GM23338 (cell line): ENCODE results near the gene AGRN. TPM values are rescaled to one million over a fixed set of nuclear protein-coding genes. Genes with fewer than 3 reads are reported as not detected.

Source experiments
- ATAC-seq: fragments of 200-7000 bp; cut with Tn5 transposase; 3 replicates; pipeline ENCODE4 v1.9.1; 2020
- DNase-seq: peaks from one replicate; pipeline ENCODE4 v3.0.0-alpha.2; 2015; ENCODE audit warnings: low spot score
- H2AFZ ChIP-seq: fragments of 200-600 bp; sonication (generic); 2 replicates; pipeline ENCODE4 v1.8.0; 2016; ENCODE audit warnings: antibody characterized with exemption, mild to moderate bottlenecking, moderate library complexity
- H3F3A ChIP-seq: fragments of 200-600 bp; sonication (generic); replicated peaks from 2 replicates; pipeline ENCODE4 v1.8.0; 2017; ENCODE audit warnings: antibody characterized with exemption, mixed run types, low read depth
- H3K27ac ChIP-seq: fragments of 200-600 bp; sonication (generic); 2 replicates; pipeline ENCODE4 v1.6.1; 2016; ENCODE audit warnings: low read depth
- H3K27me3 ChIP-seq: fragments of 200-600 bp; sonication (generic); 2 replicates; pipeline ENCODE4 v1.8.0; 2016; ENCODE audit warnings: mild to moderate bottlenecking, mixed run types, moderate library complexity; ENCODE audit not compliant: insufficient read depth
- H3K36me3 ChIP-seq: fragments of 200-600 bp; sonication (generic); 2 replicates; pipeline ENCODE4 v1.8.0; 2016; ENCODE audit warnings: mild to moderate bottlenecking; ENCODE audit not compliant: insufficient read depth
- H3K4me1 ChIP-seq: fragments of 200-600 bp; sonication (generic); 2 replicates; pipeline ENCODE4 v1.8.0; 2016; ENCODE audit warnings: mild to moderate bottlenecking, moderate library complexity; ENCODE audit not compliant: insufficient read depth
- H3K4me2 ChIP-seq: fragments of 200-600 bp; sonication (generic); 2 replicates; pipeline ENCODE4 v1.7.1; 2017; ENCODE audit warnings: mixed run types
- H3K4me3 ChIP-seq: fragments of 200-600 bp; sonication (generic); 2 replicates; pipeline ENCODE4 v1.6.1; 2016; ENCODE audit warnings: mixed run types
- H3K79me2 ChIP-seq: fragments of 200-600 bp; sonication (generic); replicated peaks from 2 replicates; pipeline ENCODE4 v1.8.0; 2017; ENCODE audit warnings: mild to moderate bottlenecking; ENCODE audit not compliant: insufficient read depth
- H3K9me2 ChIP-seq: fragments of 200-600 bp; sonication (generic); 2 replicates; pipeline ENCODE4 v1.8.0; 2017; ENCODE audit not compliant: insufficient read depth
- H4K20me1 ChIP-seq: fragments of 200-600 bp; sonication (generic); replicated peaks from 2 replicates; pipeline ENCODE4 v1.8.0; 2017; ENCODE audit warnings: mild to moderate bottlenecking; ENCODE audit not compliant: insufficient read depth
- H3K27ac Mint-ChIP-seq: 2 replicates; pipeline ENCODE4 v1.8.0; 2020; ENCODE audit warnings: inconsistent platforms, mild to moderate bottlenecking, moderate library complexity, mixed read lengths
- H3K27me3 Mint-ChIP-seq: 3 replicates; pipeline ENCODE4 v1.8.0; 2022; ENCODE audit warnings: low read depth, mild to moderate bottlenecking, moderate library complexity, mixed read lengths, inconsistent platforms; ENCODE audit not compliant: insufficient read depth, poor library complexity
- H3K36me3 Mint-ChIP-seq: 3 replicates; pipeline ENCODE4 v1.8.0; 2021; ENCODE audit warnings: low read depth, mild to moderate bottlenecking, inconsistent platforms, moderate library complexity, mixed read lengths
- H3K4me1 Mint-ChIP-seq: 3 replicates; pipeline ENCODE4 v1.8.0; 2020; ENCODE audit warnings: mild to moderate bottlenecking, inconsistent platforms, mixed read lengths
- H3K4me3 Mint-ChIP-seq: 3 replicates; pipeline ENCODE4 v1.8.0; 2021; ENCODE audit warnings: moderate library complexity, mild to moderate bottlenecking, inconsistent platforms, mixed read lengths
- H3K9me3 Mint-ChIP-seq: 3 replicates; pipeline ENCODE4 v1.8.0; 2020; ENCODE audit warnings: moderate library complexity, mild to moderate bottlenecking, inconsistent platforms, mixed read lengths
- CTCF ChIP-seq, 2 experiments: fragments of 200-600 bp in 1 of 2; sonication (generic) in 1 of 2; conservative IDR thresholded peaks; 2 replicates each; pipeline versions ENCODE4 v1.5.1 to v1.6.1; 2016 to 2017; ENCODE audit warnings: antibody characterized with exemption in 2 of 2, low read depth in 2 of 2, mild to moderate bottlenecking in 2 of 2, moderate library complexity in 1 of 2
- EZH2 ChIP-seq: fragments of 200-600 bp; sonication (generic); IDR thresholded peaks from one replicate; pipeline ENCODE4 v1.8.0; 2017; ENCODE audit warnings: antibody characterized with exemption, mild to moderate bottlenecking, low read depth; ENCODE audit not compliant: unreplicated experiment
- EZH2phosphoT487 ChIP-seq: fragments of 200-600 bp; sonication (generic); IDR thresholded peaks from one replicate; pipeline ENCODE4 v1.8.1; 2018; ENCODE audit warnings: antibody characterized with exemption; ENCODE audit not compliant: unreplicated experiment
- JUNB ChIP-seq: IDR thresholded peaks from one replicate; pipeline ENCODE4 v1.6.1; 2016; ENCODE audit warnings: antibody characterized with exemption; ENCODE audit not compliant: unreplicated experiment
- NANOG ChIP-seq: IDR thresholded peaks from 2 replicates; pipeline ENCODE4 v1.6.1; 2016; ENCODE audit warnings: antibody characterized with exemption, borderline replicate concordance
- POLR2AphosphoS5 ChIP-seq: IDR thresholded peaks from 2 replicates; pipeline ENCODE4 v1.6.1; 2016; ENCODE audit warnings: antibody characterized with exemption, low read depth
- REST ChIP-seq: IDR thresholded peaks from one replicate; pipeline ENCODE4 v1.6.1; 2018; ENCODE audit warnings: antibody characterized with exemption; ENCODE audit not compliant: unreplicated experiment
- STAT1 ChIP-seq: IDR thresholded peaks from one replicate; pipeline ENCODE4 v1.6.1; 2016; ENCODE audit warnings: antibody characterized with exemption; ENCODE audit not compliant: unreplicated experiment
- ZNF114 ChIP-seq: fragments of 250-450 bp; sonication (Bioruptor Pico); IDR thresholded peaks from 2 replicates; pipeline ENCODE4 v1.5.0; 2020; ENCODE audit warnings: mild to moderate bottlenecking, moderate library complexity
- ZNF331 ChIP-seq: fragments of 250-450 bp; sonication (Bioruptor Pico); IDR thresholded peaks from 2 replicates; pipeline ENCODE4 v1.5.0; 2020; ENCODE audit warnings: low read depth, mild to moderate bottlenecking, moderate library complexity
- polyA plus RNA-seq: library from polyadenylated mRNA; unstranded; fragments of >200 nt; fragmentation: Nextera tagmentation; extraction: Ambion mirVana; gene quantifications from 2 replicates; pipeline ENCODE4 v1.2.1, GENCODE V29; 2016
- total RNA-seq: library from RNA; depleted of rRNA; stranded (reverse); fragments of >200 nt; shearing (Covaris generic); gene quantifications from 2 replicates; pipeline ENCODE4 v1.2.3, GENCODE V29; 2014

Gene AGRN
- total and polyA plus RNA-seq, 2 experiments from 2014 or later = 12.3 to 185 TPM

GRCh38 chr1:971751-972506, 48.0 kb upstream of the AGRN start:
- Histone ChIP-seq H3F3A (peaks cover 7% of the 10 kb centered on the region), H3K4me2 (no peak overlapping the region), H3K27ac (no peak overlapping the region), H3K9me2 (no peaks in the 10 kb centered on the region), H3K36me3 (no peaks in the 10 kb centered on the region), H3K79me2 (no peaks in the 10 kb centered on the region), H3K27me3 (peaks cover 34% of the 10 kb centered on the region), H2AFZ (no peak overlapping the region), H3K4me3 (no peak overlapping the region), H4K20me1 (0 out of 2 replicates have a peak, but pooled peaks cover 2% of the 10 kb centered on the region), H3K4me1 (no peaks in the 10 kb centered on the region; the same call in 1 of the 2 replicates)
- no peak overlapping the region for H3K27ac Mint-ChIP-seq
- ATAC-seq = no peak
- H3K4me1 Mint-ChIP-seq = peaks cover 4% of the 10 kb centered on the region
- DNase-seq = no peak
- H3K36me3 Mint-ChIP-seq = no peaks in the 10 kb centered on the region
- no peaks in the 10 kb centered on the region for H3K9me3 Mint-ChIP-seq
- no peak overlapping the region for H3K4me3 Mint-ChIP-seq
- H3K27me3 Mint-ChIP-seq = peaks cover 43% of the 10 kb centered on the region
- TF ChIP-seq ZNF114 = no peak
- TF ChIP-seq ZNF331 (CRISPR knock-in tag) = no peak
- no peak for TF ChIP-seq STAT1
- TF ChIP-seq REST = no peak
- no peak for TF ChIP-seq POLR2AphosphoS5
- TF ChIP-seq NANOG = no peak
- no peak for TF ChIP-seq EZH2phosphoT487
- no peak for TF ChIP-seq EZH2

GRCh38 chr1:972726-973458, 47.0 kb upstream of the AGRN start:
- H3K27me3 ChIP-seq = peaks cover 25% of the 10 kb centered on the region; the same call in 1 of the 2 replicates
- H3K9me3 Mint-ChIP-seq = no peaks in the 10 kb centered on the region; the same call in 2 of the 3 replicates
- H3K36me3 ChIP-seq = no peaks in the 10 kb centered on the region
- no peak for ATAC-seq
- H3K4me1 Mint-ChIP-seq = peaks cover 4% of the 10 kb centered on the region
- no peak overlapping the region for H3K4me2 ChIP-seq
- no peak overlapping the region for H3K27ac Mint-ChIP-seq
- no peak overlapping the region for H3K4me3 Mint-ChIP-seq
- H3K27me3 Mint-ChIP-seq = peaks cover 33% of the 10 kb centered on the region
- H4K20me1 ChIP-seq = 0 out of 2 replicates have a peak, but pooled peaks cover 2% of the 10 kb centered on the region
- H3F3A ChIP-seq = peaks cover 7% of the 10 kb centered on the region
- H3K27ac ChIP-seq = no peak overlapping the region
- no peak overlapping the region for H3K4me3 ChIP-seq
- H3K4me1 ChIP-seq = no peaks in the 10 kb centered on the region; the same call in 1 of the 2 replicates
- no peaks in the 10 kb centered on the region for H3K9me2 ChIP-seq
- no peak for DNase-seq
- H2AFZ ChIP-seq = no peak overlapping the region
- no peaks in the 10 kb centered on the region for H3K36me3 Mint-ChIP-seq
- H3K79me2 ChIP-seq = no peaks in the 10 kb centered on the region
- TF ChIP-seq NANOG (no peak), ZNF331 (CRISPR knock-in tag) (no peak), EZH2 (no peak), CTCF (conservative IDR thresholded peaks at IDR 0.05; ENCODE audit: low read depth in 2 of 2) (no peak), JUNB (no peak), ZNF114 (no peak), EZH2phosphoT487 (no peak), STAT1 (no peak), POLR2AphosphoS5 (no peak)
